Peyer's patch (tissue), 4 donors: ENCODE measurements around the gene OLFM2.

Experiments used
- CTCF ChIP-seq, 6 experiments: fragments of 450-650 bp in 4 of 6; fragments of 200-600 bp in 2 of 6; sonication (generic) in 1 of 6; IDR thresholded peaks; one replicate each; pipeline ENCODE4 v1.5.1; 2017 to 2019; ENCODE audit warnings: antibody characterized with exemption in 6 of 6, mild to moderate bottlenecking in 3 of 6, moderate library complexity in 1 of 6
- POLR2A ChIP-seq, 2 donors: fragments of 450-650 bp; IDR thresholded peaks; one replicate each; pipeline ENCODE4 v1.5.1; 2017; ENCODE audit warnings: antibody characterized with exemption in 2 of 2, mild to moderate bottlenecking in 2 of 2, moderate library complexity in 2 of 2

- TF ChIP-seq CTCF (IDR thresholded peaks at IDR 0.05) (peak in 4 of 6 experiments; percentile 18 to 25 (median 20)), POLR2A (IDR thresholded peaks at IDR 0.05) (no peak)
Measured at GRCh38 chr19:9848060-9848459, 88.3 kb downstream of the OLFM2 start.
